ENCODE data around the gene TEX36.

DNA sequence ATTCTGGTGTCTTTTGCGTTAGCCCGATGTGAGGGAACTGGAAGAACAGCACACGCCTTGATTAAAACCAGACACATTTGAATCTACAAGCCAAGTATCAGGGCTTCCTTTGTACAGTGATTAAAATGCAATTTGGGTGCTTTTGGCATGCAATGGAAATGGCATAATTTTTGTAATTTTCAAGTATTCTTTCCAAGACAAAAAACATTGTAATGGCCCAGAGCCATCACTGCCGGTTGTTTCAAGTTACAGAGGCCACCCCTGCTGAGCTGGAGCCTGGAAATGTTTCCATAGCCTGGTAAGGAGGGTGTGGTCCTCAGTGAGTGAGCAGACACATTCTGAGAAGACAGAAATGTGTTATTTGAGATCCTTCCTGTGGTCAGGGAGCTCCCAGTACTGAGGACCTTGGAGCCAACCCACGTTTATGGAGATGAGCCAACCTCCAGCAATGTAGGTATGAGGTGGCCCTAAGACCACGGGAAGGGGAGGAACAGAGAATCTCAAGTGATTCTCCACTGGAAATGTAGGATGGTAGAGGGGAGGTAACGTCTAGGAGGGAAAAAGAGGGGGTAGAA is 20.9 kb downstream of the TEX36 start:
- TF ChIP-seq, protein P1, sequence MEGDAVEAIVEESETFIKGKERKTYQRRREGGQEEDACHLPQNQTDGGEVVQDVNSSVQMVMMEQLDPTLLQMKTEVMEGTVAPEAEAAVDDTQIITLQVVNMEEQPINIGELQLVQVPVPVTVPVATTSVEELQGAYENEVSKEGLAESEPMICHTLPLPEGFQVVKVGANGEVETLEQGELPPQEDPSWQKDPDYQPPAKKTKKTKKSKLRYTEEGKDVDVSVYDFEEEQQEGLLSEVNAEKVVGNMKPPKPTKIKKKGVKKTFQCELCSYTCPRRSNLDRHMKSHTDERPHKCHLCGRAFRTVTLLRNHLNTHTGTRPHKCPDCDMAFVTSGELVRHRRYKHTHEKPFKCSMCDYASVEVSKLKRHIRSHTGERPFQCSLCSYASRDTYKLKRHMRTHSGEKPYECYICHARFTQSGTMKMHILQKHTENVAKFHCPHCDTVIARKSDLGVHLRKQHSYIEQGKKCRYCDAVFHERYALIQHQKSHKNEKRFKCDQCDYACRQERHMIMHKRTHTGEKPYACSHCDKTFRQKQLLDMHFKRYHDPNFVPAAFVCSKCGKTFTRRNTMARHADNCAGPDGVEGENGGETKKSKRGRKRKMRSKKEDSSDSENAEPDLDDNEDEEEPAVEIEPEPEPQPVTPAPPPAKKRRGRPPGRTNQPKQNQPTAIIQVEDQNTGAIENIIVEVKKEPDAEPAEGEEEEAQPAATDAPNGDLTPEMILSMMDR (IDR thresholded peaks at IDR 0.05): no peak
- no peak for TF ChIP-seq EZH2 (IDR thresholded peaks at IDR 0.05)
